PC-3 (cell line): ENCODE measurements around the gene SNTG2. TPM values are rescaled to one million over a fixed set of nuclear protein-coding genes. Genes with fewer than 3 reads are reported as not detected.

Experiments
- ATAC-seq: fragments of 200-7000 bp; cut with Tn5 transposase; 2 replicates; pipeline ENCODE4 v1.9.1; 2020; ENCODE audit warnings: mild to moderate bottlenecking, moderate library complexity
- BruUV-seq: library from RNA; stranded (reverse); fragments of 400-500 nt; replicated peaks from 2 replicates; lab custom pipeline; 2021; lab: Mats Ljungman, UMichigan
- CTCF ChIA-PET: fragments of 300-600 bp; sonication (Branson Sonifier 250); formaldehyde crosslinking; loops from one replicate; lab custom pipeline; 2022; ENCODE audit warnings: antibody characterized with exemption; lab: Charles Lee
- POLR2A ChIA-PET: fragments of 300-600 bp; sonication (Branson Sonifier 250); formaldehyde crosslinking; loops from one replicate; lab custom pipeline; 2022; ENCODE audit warnings: antibody characterized with exemption; ENCODE audit not compliant: unreplicated experiment; lab: Charles Lee
- DNase-seq: peaks from one replicate; pipeline ENCODE4 v3.0.0-alpha.2; 2015
- H2AFZ ChIP-seq: fragments of 300-600 bp; sonication (generic); 2 replicates; pipeline ENCODE4 v1.6.0; 2016; ENCODE audit warnings: antibody characterized with exemption, low read length
- H3F3A ChIP-seq: fragments of 300-600 bp; sonication (generic); one replicate; pipeline ENCODE4 v1.6.0; 2017; ENCODE audit warnings: antibody characterized with exemption, low read length, control low read depth, mild to moderate bottlenecking; ENCODE audit not compliant: unreplicated experiment
- H3K27ac ChIP-seq: fragments of 300-600 bp; sonication (generic); 2 replicates; pipeline ENCODE4 v1.5.1; 2016; ENCODE audit warnings: mild to moderate bottlenecking, low read length
- H3K27me3 ChIP-seq: fragments of 300-600 bp; sonication (generic); 2 replicates; pipeline ENCODE4 v1.6.1; 2016; ENCODE audit warnings: low read length, mixed read lengths
- H3K36me3 ChIP-seq: fragments of 300-600 bp; sonication (generic); 2 replicates; pipeline ENCODE4 v1.6.1; 2016; ENCODE audit warnings: low read depth, mixed run types, low read length, mixed read lengths
- H3K4me1 ChIP-seq: fragments of 300-600 bp; sonication (generic); 2 replicates; pipeline ENCODE4 v1.5.1; 2016; ENCODE audit warnings: low read length; ENCODE audit not compliant: insufficient read depth
- H3K4me2 ChIP-seq: fragments of 300-600 bp; sonication (generic); 2 replicates; pipeline ENCODE4 v1.6.0; 2016; ENCODE audit warnings: low read length
- H3K4me3 ChIP-seq: fragments of 300-600 bp; sonication (generic); 2 replicates; pipeline ENCODE4 v1.5.1; 2016; ENCODE audit warnings: mild to moderate bottlenecking, low read length, mixed read lengths
- H3K79me2 ChIP-seq: fragments of 300-600 bp; sonication (generic); 2 replicates; pipeline ENCODE4 v1.6.1; 2017; ENCODE audit warnings: low read length, mixed read lengths
- H3K9ac ChIP-seq: fragments of 300-600 bp; sonication (generic); 2 replicates; pipeline ENCODE4 v1.6.0; 2016; ENCODE audit warnings: mild to moderate bottlenecking, low read length
- H3K9me2 ChIP-seq: fragments of 300-600 bp; sonication (generic); replicated peaks from 2 replicates; pipeline ENCODE4 v1.6.1; 2016; ENCODE audit warnings: mixed run types, low read length, mixed read lengths
- H3K9me3 ChIP-seq: fragments of 300-600 bp; sonication (generic); 2 replicates; pipeline ENCODE4 v1.6.1; 2016; ENCODE audit warnings: low read length, mixed read lengths
- H4K20me1 ChIP-seq: fragments of 300-600 bp; sonication (generic); 2 replicates; pipeline ENCODE4 v1.6.1; 2016; ENCODE audit warnings: low read length, mixed read lengths
- EZH2 ChIP-seq: fragments of 300-600 bp; sonication (generic); IDR thresholded peaks from one replicate; pipeline ENCODE4 v1.6.1; 2017; ENCODE audit warnings: antibody characterized with exemption, mild to moderate bottlenecking, low read length; ENCODE audit not compliant: unreplicated experiment
- EZH2phosphoT487 ChIP-seq: fragments of 300-600 bp; sonication (generic); IDR thresholded peaks from 2 replicates; pipeline ENCODE4 v1.6.1; 2018; ENCODE audit warnings: mild to moderate bottlenecking, antibody characterized with exemption, low read length, borderline replicate concordance
- intact Hi-C: fragments of 100-400 bp; cut with micrococcal nuclease; formaldehyde crosslinking; loops from 2 replicates; pipeline ENCODE4 v1.9.0; 2023
- total RNA-seq: library from RNA; depleted of rRNA; stranded (reverse); fragments of >200 nt; gene quantifications from 2 replicates; pipeline ENCODE4 v1.2.3, GENCODE V29; 2014
- TF ChIP-seq, protein P1 (sequence below): fragments of 300-600 bp; sonication (generic); conservative IDR thresholded peaks from 2 replicates; pipeline ENCODE4 v1.5.1; 2017; ENCODE audit warnings: antibody characterized with exemption, low read depth, mild to moderate bottlenecking, low read length

SNTG2 gene
- total RNA-seq, 1 experiment from 2014 or later = not detected

DNA sequence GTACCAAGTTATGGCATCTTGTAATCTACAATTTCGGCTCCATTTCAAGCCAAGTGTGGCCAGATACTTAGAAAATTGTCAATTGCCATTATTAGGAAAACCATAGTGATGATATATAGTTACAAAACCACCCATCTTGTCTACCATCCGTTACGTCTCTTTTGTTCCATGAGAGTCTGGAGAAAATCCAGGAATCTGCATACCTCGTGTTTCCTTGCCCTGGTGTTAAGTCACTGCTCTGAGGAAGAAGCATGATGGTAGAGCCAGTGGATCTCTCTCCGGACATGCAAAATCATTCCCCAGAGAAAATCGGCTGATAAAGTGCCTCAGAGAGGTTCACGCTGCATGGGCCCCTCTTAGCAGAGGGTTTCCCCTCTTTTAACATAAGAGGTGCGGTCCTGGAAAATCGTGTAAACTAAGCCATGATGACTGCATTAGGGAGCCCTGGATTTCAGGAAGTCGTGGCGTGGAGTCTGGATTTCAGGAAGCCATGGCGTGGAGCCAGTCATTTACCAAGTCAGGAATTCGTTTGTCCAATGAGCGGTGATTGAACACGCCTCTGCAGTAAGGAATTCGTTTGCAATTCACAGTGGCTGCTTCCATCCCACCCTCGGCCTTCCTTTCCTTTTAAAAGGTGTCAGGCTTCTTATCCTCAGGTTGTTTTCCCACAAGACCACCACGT is 304.2 kb downstream of the SNTG2 start:
- Histone ChIP-seq H3K27ac (no peak overlapping the region), H3K27me3 (peaks cover 89% of the 10 kb centered on the region), H3K9ac (no peak overlapping the region), H3K9me3 (no peaks in the 10 kb centered on the region), H2AFZ (no peak overlapping the region), H3K79me2 (no peaks in the 10 kb centered on the region), H3K36me3 (no peaks in the 10 kb centered on the region), H3K4me3 (no peak overlapping the region), H3K4me1 (no peaks in the 10 kb centered on the region), H4K20me1 (no peaks in the 10 kb centered on the region), H3F3A (no peaks in the 10 kb centered on the region), H3K9me2 (no peaks in the 10 kb centered on the region), H3K4me2 (no peak overlapping the region)
- intact Hi-C loops = no loop called here
- BruUV-seq = no TSS peak
- no peak for DNase-seq
- ChIA-PET CTCF (no interaction called here), POLR2A (no interaction called here)
- TF ChIP-seq EZH2 = no peak
- no peak for TF ChIP-seq EZH2phosphoT487
- TF ChIP-seq, protein P1, sequence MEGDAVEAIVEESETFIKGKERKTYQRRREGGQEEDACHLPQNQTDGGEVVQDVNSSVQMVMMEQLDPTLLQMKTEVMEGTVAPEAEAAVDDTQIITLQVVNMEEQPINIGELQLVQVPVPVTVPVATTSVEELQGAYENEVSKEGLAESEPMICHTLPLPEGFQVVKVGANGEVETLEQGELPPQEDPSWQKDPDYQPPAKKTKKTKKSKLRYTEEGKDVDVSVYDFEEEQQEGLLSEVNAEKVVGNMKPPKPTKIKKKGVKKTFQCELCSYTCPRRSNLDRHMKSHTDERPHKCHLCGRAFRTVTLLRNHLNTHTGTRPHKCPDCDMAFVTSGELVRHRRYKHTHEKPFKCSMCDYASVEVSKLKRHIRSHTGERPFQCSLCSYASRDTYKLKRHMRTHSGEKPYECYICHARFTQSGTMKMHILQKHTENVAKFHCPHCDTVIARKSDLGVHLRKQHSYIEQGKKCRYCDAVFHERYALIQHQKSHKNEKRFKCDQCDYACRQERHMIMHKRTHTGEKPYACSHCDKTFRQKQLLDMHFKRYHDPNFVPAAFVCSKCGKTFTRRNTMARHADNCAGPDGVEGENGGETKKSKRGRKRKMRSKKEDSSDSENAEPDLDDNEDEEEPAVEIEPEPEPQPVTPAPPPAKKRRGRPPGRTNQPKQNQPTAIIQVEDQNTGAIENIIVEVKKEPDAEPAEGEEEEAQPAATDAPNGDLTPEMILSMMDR = no peak
- ATAC-seq = no peak

DNA sequence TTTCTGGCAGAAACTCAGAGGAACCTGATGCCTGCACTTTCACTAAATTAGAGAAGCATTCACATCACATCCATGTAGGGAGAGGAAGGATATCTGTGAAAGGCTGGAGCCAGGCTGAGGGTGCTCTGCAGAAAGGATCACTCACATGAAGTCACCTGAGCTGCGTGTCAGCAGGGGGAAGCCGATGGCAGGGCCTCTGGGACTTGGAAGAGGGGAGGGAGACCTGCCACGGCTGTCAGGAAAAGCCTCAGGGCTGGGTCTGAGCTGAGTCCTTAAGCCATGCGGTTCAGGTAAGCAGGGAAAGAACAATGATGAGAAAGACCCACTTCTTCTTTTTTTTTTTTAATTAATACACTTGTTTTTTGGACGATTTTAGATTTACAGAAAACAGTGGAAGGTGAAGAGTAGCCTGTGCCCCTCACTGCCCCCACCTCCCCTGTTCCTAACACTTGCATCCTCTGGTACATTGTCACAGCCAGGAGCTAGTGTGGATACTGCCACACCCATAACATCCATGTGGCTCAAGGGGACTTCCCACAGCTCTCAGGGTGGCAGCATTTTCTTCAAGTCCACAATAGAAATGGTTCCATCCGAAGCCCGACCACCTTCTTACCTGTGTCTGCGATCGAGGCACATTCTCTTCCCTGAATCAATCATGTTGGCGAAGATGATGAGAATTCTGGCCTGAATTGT is 306.1 kb downstream of the SNTG2 start:
- Histone ChIP-seq H3K27ac (no peak overlapping the region), H2AFZ (no peak overlapping the region), H3K36me3 (no peaks in the 10 kb centered on the region), H3K4me3 (no peak overlapping the region), H3K4me1 (no peaks in the 10 kb centered on the region), H3K9me3 (no peaks in the 10 kb centered on the region), H3K79me2 (no peaks in the 10 kb centered on the region), H3K9ac (no peak overlapping the region), H4K20me1 (no peaks in the 10 kb centered on the region), H3K27me3 (peaks cover 92% of the 10 kb centered on the region), H3F3A (no peaks in the 10 kb centered on the region), H3K9me2 (no peaks in the 10 kb centered on the region), H3K4me2 (no peak overlapping the region)
- intact Hi-C loops = no loop called here
- no peak for ATAC-seq
- POLR2A ChIA-PET = no interaction called here
- BruUV-seq = no TSS peak
- DNase-seq = no peak
- CTCF ChIA-PET = no interaction called here
- no peak for TF ChIP-seq EZH2phosphoT487
- no peak for TF ChIP-seq EZH2
- TF ChIP-seq, protein P1 = no peak

DNA sequence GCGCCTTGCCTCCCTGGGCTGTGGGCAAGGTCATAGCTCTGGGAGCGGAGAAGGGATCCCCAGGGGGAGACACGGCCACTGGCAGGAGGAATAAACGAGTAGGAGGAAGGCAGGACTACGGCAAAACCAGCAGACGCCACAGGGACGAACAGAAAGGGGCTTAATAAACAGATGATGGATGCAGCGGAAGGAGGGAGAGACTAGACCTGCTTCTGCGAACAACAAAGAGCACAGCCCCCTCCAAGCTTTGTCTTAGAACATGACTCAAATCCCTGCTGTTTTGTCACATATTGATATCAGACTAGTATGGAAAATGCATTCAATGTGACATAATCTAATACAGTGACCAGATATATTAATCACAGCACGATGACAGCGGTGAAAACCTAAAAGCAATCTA is 306.7 kb downstream of the SNTG2 start:
- Histone ChIP-seq H3K9me2 (no peaks in the 10 kb centered on the region), H3K27ac (no peak overlapping the region), H3F3A (no peaks in the 10 kb centered on the region), H3K4me1 (no peaks in the 10 kb centered on the region), H3K36me3 (no peaks in the 10 kb centered on the region), H3K4me2 (no peak overlapping the region), H3K79me2 (no peaks in the 10 kb centered on the region), H3K9me3 (no peaks in the 10 kb centered on the region), H3K4me3 (no peak overlapping the region), H3K9ac (no peak overlapping the region), H2AFZ (no peak overlapping the region), H3K27me3 (peaks cover 92% of the 10 kb centered on the region), H4K20me1 (no peaks in the 10 kb centered on the region)
- CTCF ChIA-PET = no interaction called here
- TF ChIP-seq, protein P1 = no peak
- TF ChIP-seq EZH2 (no peak), EZH2phosphoT487 (no peak)
- no TSS peak for BruUV-seq
- intact Hi-C loops = no loop called here
- ATAC-seq = no peak
- POLR2A ChIA-PET = no interaction called here
- no peak for DNase-seq
